Activated naive CD8-positive, alpha-beta T cell treated with anti-CD3 and anti-CD28 coated beads, Interleukin-2, amount 50 U/mL, for 16 hours (primary cell): ENCODE measurements around the gene R3HDM4.

Experiments used
- DNase-seq: peaks from one replicate; pipeline ENCODE4 v3.0.0-alpha.2; 2020; ENCODE audit warnings: low read depth, low spot score

Gene R3HDM4

GRCh38 chr19:917323-918151 lies 4.5 kb upstream of the R3HDM4 start, which contains the start of gene KISS1R:
Gene KISS1R (plus strand): TSS chr19:917333. CDS start chr19:917503, 170 bp downstream.
- no peak for DNase-seq

GRCh38 chr19:916645-917322 lies 3.8 kb upstream of the R3HDM4 start:
- no peak for DNase-seq

- DNase-seq: no peak
These were observed 589 bp downstream of the R3HDM4 start for GRCh38 chr19:912181-913079.

- no peak for DNase-seq
These were observed 1.6 kb downstream of the R3HDM4 start for GRCh38 chr19:911197-912033.

GRCh38 chr19:907183-907853 lies 5.7 kb downstream of the R3HDM4 start:
- no peak for DNase-seq

GRCh38 chr19:906480-906879 lies 6.5 kb downstream of the R3HDM4 start:
- DNase-seq: no peak

- no peak for DNase-seq
These were observed 8.5 kb downstream of the R3HDM4 start for GRCh38 chr19:904545-904944.

- DNase-seq: no peak
These were observed 9.7 kb downstream of the R3HDM4 start for GRCh38 chr19:903266-903797.

GRCh38 chr19:902446-903226 lies 10.4 kb downstream of the R3HDM4 start:
- no peak for DNase-seq

- DNase-seq: no peak
These were observed 11.0 kb downstream of the R3HDM4 start for GRCh38 chr19:902093-902370.

- DNase-seq: no peak
These were observed 11.6 kb downstream of the R3HDM4 start for GRCh38 chr19:901216-902092.

- DNase-seq: no peak
These were observed 12.5 kb downstream of the R3HDM4 start for GRCh38 chr19:900302-901111.

- DNase-seq: no peak
These were observed 13.0 kb downstream of the R3HDM4 start for GRCh38 chr19:900043-900301.

- no peak for DNase-seq
These were observed 13.5 kb downstream of the R3HDM4 start for GRCh38 chr19:899336-900042.

GRCh38 chr19:898663-899062 lies 14.4 kb downstream of the R3HDM4 start:
- no peak for DNase-seq

GRCh38 chr19:897442-898039 lies 15.5 kb downstream of the R3HDM4 start:
- no peak for DNase-seq

- DNase-seq: no peak
These were observed 16.0 kb downstream of the R3HDM4 start for GRCh38 chr19:896999-897398.
